D721Med (cell line): Measurements from ENCODE around the gene ATP8B3.

Experiments
- DNase-seq: peaks from one replicate; pipeline ENCODE4 v3.0.0; 2011; ENCODE audit warnings: low spot score; ENCODE audit not compliant: insufficient read length
- FAIRE-seq: peaks from 2 replicates; lab custom pipeline; 2011; peaks lifted over from hg19 to GRCh38; lab: Jason Lieb, UNC
- CTCF ChIP-seq: IDR thresholded peaks from 2 replicates; pipeline ENCODE4 v1.5.1; 2012; ENCODE audit warnings: mild to moderate bottlenecking, control low read depth; ENCODE audit not compliant: insufficient read depth; ENCODE audit errors: missing control alignments

ATP8B3 gene

GRCh38 chr19:1845642-1846041 lies 33.6 kb upstream of the ATP8B3 start:
- no peak for FAIRE-seq
- DNase-seq: no peak
- no peak for TF ChIP-seq CTCF

- no peak for TF ChIP-seq CTCF
- FAIRE-seq (no peak), DNase-seq (no peak)
These were observed 33.0 kb upstream of the ATP8B3 start for GRCh38 chr19:1845125-1845515.

- DNase-seq (no peak), FAIRE-seq (no peak)
- no peak for TF ChIP-seq CTCF
These were observed 32.5 kb upstream of the ATP8B3 start for GRCh38 chr19:1844513-1845124.

GRCh38 chr19:1843646-1844394 lies 31.7 kb upstream of the ATP8B3 start:
- no peak for FAIRE-seq
- no peak for TF ChIP-seq CTCF

GRCh38 chr19:1843116-1843515 lies 31.0 kb upstream of the ATP8B3 start:
- FAIRE-seq (no peak), DNase-seq (no peak)
- no peak for TF ChIP-seq CTCF

More at GRCh38 chr19:1843646-1844394, 31.7 kb upstream of the ATP8B3 start:
- no peak for DNase-seq

GRCh38 chr19:1841209-1841924 lies 29.3 kb upstream of the ATP8B3 start:
- TF ChIP-seq CTCF: no peak
- no peak for FAIRE-seq
- DNase-seq: no peak
